Ovary (tissue), 3 donors: ENCODE measurements around the gene ERF.

ENCODE experiments used
- EP300 ChIP-seq: sonication (generic); formaldehyde crosslinking; IDR thresholded peaks from one replicate; pipeline ENCODE4 v1.6.1; 2017; ENCODE audit warnings: antibody characterized with exemption
- POLR2A ChIP-seq: fragments of 450-650 bp; IDR thresholded peaks from one replicate; pipeline ENCODE4 v1.6.1; 2017; ENCODE audit warnings: antibody characterized with exemption, mild to moderate bottlenecking, moderate library complexity
- TF ChIP-seq, protein P1 (sequence below), 3 donors: fragments of 450-650 bp in 2 of 3; fragments of 200-600 bp in 1 of 3; IDR thresholded peaks; one replicate each; pipeline versions ENCODE4 v1.5.1 to v1.8.0; 2016 to 2022; ENCODE audit warnings: antibody characterized with exemption in 3 of 3, mild to moderate bottlenecking in 1 of 3
- donor health status: DM: no; HTN: no; CAD: no.

DNA sequence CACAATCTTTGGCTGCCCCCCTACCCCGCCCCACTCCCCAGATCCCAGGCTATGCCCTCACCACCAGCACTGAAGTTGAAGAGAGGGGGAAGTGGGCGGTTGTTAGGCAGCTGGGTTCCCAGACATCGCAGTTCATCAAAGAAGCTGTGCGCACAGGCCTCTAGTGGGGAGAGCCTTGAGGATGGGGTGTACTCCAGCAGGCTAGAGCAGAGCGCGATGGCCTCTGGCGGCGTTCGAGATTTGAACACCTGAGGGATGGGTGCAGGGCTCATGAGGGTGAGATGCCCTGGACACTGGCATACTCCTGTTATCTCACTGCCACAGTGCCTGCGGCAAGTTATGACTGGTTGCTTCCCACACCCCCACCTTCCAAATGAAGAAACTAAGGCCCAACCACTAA, 22.5 kb downstream of the ERF start:
- TF ChIP-seq, protein P1, sequence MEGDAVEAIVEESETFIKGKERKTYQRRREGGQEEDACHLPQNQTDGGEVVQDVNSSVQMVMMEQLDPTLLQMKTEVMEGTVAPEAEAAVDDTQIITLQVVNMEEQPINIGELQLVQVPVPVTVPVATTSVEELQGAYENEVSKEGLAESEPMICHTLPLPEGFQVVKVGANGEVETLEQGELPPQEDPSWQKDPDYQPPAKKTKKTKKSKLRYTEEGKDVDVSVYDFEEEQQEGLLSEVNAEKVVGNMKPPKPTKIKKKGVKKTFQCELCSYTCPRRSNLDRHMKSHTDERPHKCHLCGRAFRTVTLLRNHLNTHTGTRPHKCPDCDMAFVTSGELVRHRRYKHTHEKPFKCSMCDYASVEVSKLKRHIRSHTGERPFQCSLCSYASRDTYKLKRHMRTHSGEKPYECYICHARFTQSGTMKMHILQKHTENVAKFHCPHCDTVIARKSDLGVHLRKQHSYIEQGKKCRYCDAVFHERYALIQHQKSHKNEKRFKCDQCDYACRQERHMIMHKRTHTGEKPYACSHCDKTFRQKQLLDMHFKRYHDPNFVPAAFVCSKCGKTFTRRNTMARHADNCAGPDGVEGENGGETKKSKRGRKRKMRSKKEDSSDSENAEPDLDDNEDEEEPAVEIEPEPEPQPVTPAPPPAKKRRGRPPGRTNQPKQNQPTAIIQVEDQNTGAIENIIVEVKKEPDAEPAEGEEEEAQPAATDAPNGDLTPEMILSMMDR (IDR thresholded peaks at IDR 0.05): no peak
- TF ChIP-seq POLR2A: no peak
- no peak for TF ChIP-seq EP300
